Activated CD4-positive, alpha-beta T cell treated with anti-CD3 and anti-CD28 coated beads, Interleukin-2, amount 10 ng/mL, durations not matched to agents 7 days and 5 days (primary cell): ENCODE data around the gene DPEP2. TPM values are rescaled to one million over a fixed set of nuclear protein-coding genes. Genes with fewer than 3 reads are reported as not detected.

Experiments
- total RNA-seq, 2 experiments: library from RNA; stranded (reverse); gene quantifications; one replicate each; pipeline ENCODE4 v1.2.3, GENCODE V29; 2021

The DPEP2 gene
- total RNA-seq, 2 experiments from 2014 or later: 12.4 to 14.2 TPM

Other genes starting within 250 kb of the DPEP2 start
- 10 to 100 TPM; 28.2 to 30.4 TPM for gene RANBP10, start 192.9 kb downstream of the DPEP2 start, total RNA-seq
- gene TSNAXIP1, start 192.6 kb downstream of the DPEP2 start, total RNA-seq: under 1 TPM; 0.27 to 0.33 TPM
- gene THAP11, start 157.2 kb downstream of the DPEP2 start, total RNA-seq: 10 to 100 TPM; 37.5 to 41.7 TPM
- 100 to 1,000 TPM; 112 to 140 TPM for gene NUTF2, start 152.6 kb downstream of the DPEP2 start, total RNA-seq
- 10 to 100 TPM; 62.1 to 64.0 TPM for gene CENPT, start 151.8 kb downstream of the DPEP2 start, total RNA-seq
- gene EDC4, start 126.4 kb downstream of the DPEP2 start, total RNA-seq: 100 to 1,000 TPM; 114 to 128 TPM
- 1 to 10 TPM; 1.5 to 2.5 TPM for gene NRN1L, start 114.6 kb downstream of the DPEP2 start, total RNA-seq
- 10 to 100 TPM; 21.3 to 21.5 TPM for gene PSKH1, start 106.2 kb downstream of the DPEP2 start, total RNA-seq
- 1 to 10 TPM; 7.2 to 9.4 TPM for gene CTRL, start 67.6 kb downstream of the DPEP2 start, total RNA-seq
- 100 to 1,000 TPM; 214 to 288 TPM for gene PSMB10, start 62.6 kb downstream of the DPEP2 start, total RNA-seq
- 10 to 100 TPM; 12.9 to 15.3 TPM for gene LCAT, start 55.4 kb downstream of the DPEP2 start, total RNA-seq
- gene SLC12A4, start 30.8 kb downstream of the DPEP2 start, total RNA-seq: 10 to 100 TPM; 27.1 to 29.5 TPM
- under 1 TPM; 0.10 TPM for gene DPEP3, start 19.0 kb downstream of the DPEP2 start, total RNA-seq
- not detected for gene DPEP2NB, start 16.4 kb upstream of the DPEP2 start, total RNA-seq
- 10 to 100 TPM; 12.9 to 14.4 TPM for gene DDX28, start 23.7 kb upstream of the DPEP2 start, total RNA-seq
- gene DUS2, start 23.8 kb upstream of the DPEP2 start, total RNA-seq: 10 to 100 TPM; 21.5 to 23.4 TPM
- gene NFATC3, start 85.9 kb upstream of the DPEP2 start, total RNA-seq: 100 to 1,000 TPM; 146 to 159 TPM
- under 1 TPM in 1 of 2 experiments, not detected in 1; 0.08 TPM for gene ESRP2, start 236.6 kb upstream of the DPEP2 start, total RNA-seq
- gene PLA2G15, start 245.9 kb upstream of the DPEP2 start, total RNA-seq: 10 to 100 TPM in 1 of 2 experiments, 1 to 10 TPM in 1; 8.4 to 10.1 TPM